Upper lobe of left lung (tissue), 6 donors: ENCODE data around the gene COL11A1. TPM values are rescaled to one million over a fixed set of nuclear protein-coding genes. Genes with fewer than 3 reads are reported as not detected.

Experiments
- ATAC-seq, 2 donors: fragments of 200-7000 bp; cut with Tn5 transposase; one replicate each; pipeline ENCODE4 v1.9.1; 2022; ENCODE audit warnings: mild to moderate bottlenecking in 2 of 2, moderate library complexity in 2 of 2; ENCODE audit not compliant: low FRiP score in 2 of 2
- DNase-seq, 2 donors: peaks; one replicate each; pipeline ENCODE4 v3.0.0-alpha.2; 2019 to 2020
- H3K27ac ChIP-seq, 4 donors: fragments of 200-600 bp; sonication (generic); one replicate each; pipeline ENCODE4 v1.5.1; 2016 to 2019
- H3K27me3 ChIP-seq, 4 donors: fragments of 200-600 bp; sonication (generic); one replicate each; pipeline ENCODE4 v1.5.1; 2017 to 2019
- H3K36me3 ChIP-seq, 4 donors: fragments of 200-600 bp; sonication (generic); one replicate each; pipeline ENCODE4 v1.5.1; 2016 to 2019
- H3K4me1 ChIP-seq, 4 donors: fragments of 200-600 bp; sonication (generic); one replicate each; pipeline ENCODE4 v1.5.1; 2018 to 2019
- H3K4me3 ChIP-seq, 4 donors: fragments of 200-600 bp; sonication (generic); one replicate each; pipeline ENCODE4 v1.5.1; 2017 to 2019; ENCODE audit warnings: mild to moderate bottlenecking in 2 of 4, moderate library complexity in 1 of 4
- H3K9me3 ChIP-seq, 4 donors: fragments of 200-600 bp; sonication (generic); one replicate each; pipeline ENCODE4 v1.5.1; 2018 to 2019
- CTCF ChIP-seq, 6 experiments: fragments of 450-650 bp in 4 of 6; fragments of 200-600 bp in 2 of 6; sonication (generic) in 2 of 6; IDR thresholded peaks; one replicate each; pipeline ENCODE4 v1.5.1; 2016 to 2019; ENCODE audit warnings: antibody characterized with exemption in 6 of 6
- EP300 ChIP-seq, 4 donors: sonication (generic); formaldehyde crosslinking; IDR thresholded peaks; one replicate each; pipeline ENCODE4 v1.5.1; 2017; ENCODE audit warnings: antibody characterized with exemption in 4 of 4, control low read depth in 2 of 4
- POLR2A ChIP-seq, 4 donors: fragments of 450-650 bp; IDR thresholded peaks; one replicate each; pipeline ENCODE4 v1.5.1; 2016 to 2017; ENCODE audit warnings: antibody characterized with exemption in 4 of 4, mild to moderate bottlenecking in 2 of 4
- POLR2AphosphoS5 ChIP-seq, 2 donors: sonication (generic); formaldehyde crosslinking; IDR thresholded peaks; one replicate each; pipeline ENCODE4 v1.5.1; 2017; ENCODE audit warnings: antibody characterized with exemption in 2 of 2
- WGBS, 2 donors: methylation state at CpG; one replicate each; pipeline ENCODE4 v1.1.5; 2017 to 2018; 5-methylcytosine and 5-hydroxymethylcytosine counted together
- total RNA-seq, 6 donors: library from RNA; depleted of rRNA in 4 of 6; stranded (reverse); fragments of >200 nt in 4 of 6; gene quantifications; one replicate each; pipeline versions ENCODE4 v1.1.0 to v1.2.1, GENCODE V29; 2016 to 2021
- donor health status: DM: no; HTN: no; CAD: no; lungs with moderate emphysema.
- donor health status: DM: no; HTN: yes; CAD: no; lungs with severe emphysema.

Gene COL11A1
- total RNA-seq, 6 donors from 2014 or later, result 0.23 to 1.0 (median 0.73) TPM

- ATAC-seq (peak in 1 of 2 donors; percentile 38), DNase-seq (no peak)
- H3K4me3 ChIP-seq, result no peak overlapping the region
- no peaks in the 10 kb centered on the region for H3K27me3 ChIP-seq
- no peaks in the 10 kb centered on the region for H3K9me3 ChIP-seq
- TF ChIP-seq EP300 (IDR thresholded peaks at IDR 0.05), result no peak
- no peak for TF ChIP-seq POLR2AphosphoS5 (IDR thresholded peaks at IDR 0.05)
- no peak for TF ChIP-seq CTCF (IDR thresholded peaks at IDR 0.05)
- TF ChIP-seq POLR2A (IDR thresholded peaks at IDR 0.05), result no peak
- no peak overlapping the region for H3K27ac ChIP-seq
- no peaks in the 10 kb centered on the region for H3K4me1 ChIP-seq
- H3K36me3 ChIP-seq, result no peaks in the 10 kb centered on the region
- 40 to 49% methylated on average over 3 of the region's 3 CpGs for WGBS, 2 donors
Measured at GRCh38 chr1:102897557-102897956, 210.8 kb downstream of the COL11A1 start.

DNA sequence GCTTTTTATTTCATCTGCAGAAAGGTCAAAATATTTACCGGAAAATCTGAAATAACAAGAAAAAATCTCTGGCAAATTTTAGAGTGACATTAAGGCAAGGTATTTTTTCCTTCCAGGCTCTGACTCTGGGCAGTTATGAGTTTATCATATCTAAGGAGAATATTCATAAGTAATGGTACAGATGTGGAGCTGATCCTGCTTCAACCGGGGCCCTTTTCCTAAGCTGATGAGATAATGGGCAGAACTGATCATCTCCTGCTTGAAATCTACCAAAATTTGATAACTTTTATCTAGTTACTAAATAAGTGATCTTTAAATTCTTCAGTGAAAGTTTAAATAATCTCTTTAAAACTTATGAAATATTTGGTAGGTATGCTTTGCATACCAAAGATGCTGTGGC is 211.6 kb downstream of the COL11A1 start:
- Histone ChIP-seq H3K36me3 (no peaks in the 10 kb centered on the region), H3K9me3 (no peaks in the 10 kb centered on the region), H3K4me3 (no peak overlapping the region), H3K27me3 (no peaks in the 10 kb centered on the region), H3K27ac (no peak overlapping the region), H3K4me1 (no peaks in the 10 kb centered on the region)
- DNase-seq (no peak), ATAC-seq (no peak)
- TF ChIP-seq POLR2A (IDR thresholded peaks at IDR 0.05) (no peak), CTCF (IDR thresholded peaks at IDR 0.05) (no peak), POLR2AphosphoS5 (IDR thresholded peaks at IDR 0.05) (no peak), EP300 (IDR thresholded peaks at IDR 0.05) (no peak)
- WGBS, 2 donors, result 64 to 94% methylated on average over 2 of the region's 2 CpGs

GRCh38 chr1:102896286-102896685 is 212.0 kb downstream of the COL11A1 start:
- Histone ChIP-seq H3K4me3 (no peak overlapping the region), H3K9me3 (no peaks in the 10 kb centered on the region), H3K4me1 (no peaks in the 10 kb centered on the region), H3K27me3 (no peaks in the 10 kb centered on the region), H3K36me3 (no peaks in the 10 kb centered on the region), H3K27ac (no peak overlapping the region)
- ATAC-seq, result no peak
- 71 to 85% methylated on average over 5 of the region's 5 CpGs for WGBS, 2 donors
- no peak for TF ChIP-seq POLR2AphosphoS5 (IDR thresholded peaks at IDR 0.05)
- no peak for TF ChIP-seq POLR2A (IDR thresholded peaks at IDR 0.05)
- no peak for TF ChIP-seq CTCF (IDR thresholded peaks at IDR 0.05)
- no peak for TF ChIP-seq EP300 (IDR thresholded peaks at IDR 0.05)
- no peak for DNase-seq

DNA sequence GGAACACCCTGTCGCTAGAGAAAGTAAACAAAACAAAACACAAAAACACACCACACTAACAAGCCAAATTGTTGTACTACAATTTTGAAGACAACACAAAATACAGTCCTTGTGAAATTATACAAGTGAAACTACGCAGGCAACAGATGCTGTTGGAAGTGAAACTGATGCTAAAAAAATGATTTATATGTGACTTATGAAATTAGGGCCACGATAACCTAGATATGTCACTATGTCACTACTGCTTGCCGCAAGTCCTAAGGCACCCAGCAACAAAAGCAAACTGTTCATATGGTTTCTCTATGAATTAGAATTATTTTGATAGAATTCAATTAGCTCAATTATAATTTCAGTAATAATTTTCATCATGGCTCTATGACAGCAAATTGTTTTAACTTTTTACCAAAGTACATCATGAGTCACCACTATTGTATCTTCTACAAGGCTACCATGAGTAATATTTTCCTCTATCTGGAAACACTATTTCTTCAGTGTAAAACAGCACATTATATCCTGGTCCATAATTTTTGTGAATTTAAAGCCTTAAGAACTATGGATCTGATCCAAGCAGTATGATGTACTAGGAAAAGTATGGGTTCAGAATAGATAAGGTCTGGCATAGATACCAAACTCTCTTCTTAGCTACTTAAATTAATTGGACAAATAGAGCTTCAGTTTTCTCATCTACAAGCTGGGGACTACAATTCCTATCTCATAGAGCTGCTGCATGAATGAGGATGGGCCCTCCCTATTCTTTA is 216.3 kb downstream of the COL11A1 start:
- Histone ChIP-seq H3K27ac (no peak overlapping the region), H3K4me3 (no peak overlapping the region), H3K4me1 (no peaks in the 10 kb centered on the region), H3K9me3 (no peaks in the 10 kb centered on the region), H3K36me3 (no peaks in the 10 kb centered on the region), H3K27me3 (no peaks in the 10 kb centered on the region)
- DNase-seq (no peak), ATAC-seq (no peak)
- 87 to 89% methylated on average over 4 of the region's 4 CpGs for WGBS, 2 donors
- TF ChIP-seq CTCF (IDR thresholded peaks at IDR 0.05) (no peak), POLR2A (IDR thresholded peaks at IDR 0.05) (no peak), EP300 (IDR thresholded peaks at IDR 0.05) (no peak), POLR2AphosphoS5 (IDR thresholded peaks at IDR 0.05) (no peak)

DNA sequence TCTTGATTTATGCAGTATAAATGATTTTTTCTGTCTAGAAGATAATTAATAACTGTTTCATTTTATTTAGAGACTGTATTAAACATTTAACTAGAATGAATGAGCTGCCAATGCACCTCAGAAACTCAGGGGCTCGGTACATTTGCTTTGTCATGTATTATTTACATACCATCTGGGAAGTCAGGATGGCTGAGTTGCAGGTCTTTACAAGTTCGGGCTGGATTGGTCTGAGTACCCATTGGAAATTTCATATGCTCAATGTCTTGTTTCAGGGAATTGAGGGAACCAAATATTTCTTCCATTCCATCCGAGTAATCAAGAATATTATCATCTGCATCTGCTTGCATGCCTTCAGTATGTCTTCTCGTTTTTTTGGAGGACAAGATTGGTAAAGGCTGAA is 221.7 kb downstream of the COL11A1 start:
- WGBS, 2 donors, result 63 to 70% methylated on average over 4 of the region's 4 CpGs
- no peak for TF ChIP-seq EP300 (IDR thresholded peaks at IDR 0.05)
- no peak for TF ChIP-seq POLR2AphosphoS5 (IDR thresholded peaks at IDR 0.05)
- no peak for TF ChIP-seq POLR2A (IDR thresholded peaks at IDR 0.05)

More for the DNA sequence above, 221.7 kb downstream of the COL11A1 start:
- H3K27me3 ChIP-seq, result no peaks in the 10 kb centered on the region
- H3K4me1 ChIP-seq, result no peaks in the 10 kb centered on the region
- H3K36me3 ChIP-seq, result no peaks in the 10 kb centered on the region
- H3K4me3 ChIP-seq, result no peak overlapping the region
- no peak overlapping the region for H3K27ac ChIP-seq
- no peaks in the 10 kb centered on the region for H3K9me3 ChIP-seq
- ATAC-seq, result no peak
- no peak for DNase-seq
